GM18505 (cell line): ENCODE data around the gene RETREG3.
"Not testable (repeated sequence)": the region's sequence is repeated elsewhere in the genome, so short reads cannot be mapped to it uniquely, and the experiment has no call there.

ENCODE experiments used
- ATAC-seq: cut with Tn5 transposase; IDR thresholded peaks from one replicate; pipeline ENCODE4 v1.9.1; 2021; ENCODE audit not compliant: unreplicated experiment
- POLR2A ChIP-seq: IDR thresholded peaks from 4 replicates; pipeline ENCODE4 v1.6.1; 2011; ENCODE audit warnings: borderline replicate concordance; ENCODE audit not compliant: insufficient read depth, insufficient read length; ENCODE audit errors: extremely low read depth

The RETREG3 gene

DNA sequence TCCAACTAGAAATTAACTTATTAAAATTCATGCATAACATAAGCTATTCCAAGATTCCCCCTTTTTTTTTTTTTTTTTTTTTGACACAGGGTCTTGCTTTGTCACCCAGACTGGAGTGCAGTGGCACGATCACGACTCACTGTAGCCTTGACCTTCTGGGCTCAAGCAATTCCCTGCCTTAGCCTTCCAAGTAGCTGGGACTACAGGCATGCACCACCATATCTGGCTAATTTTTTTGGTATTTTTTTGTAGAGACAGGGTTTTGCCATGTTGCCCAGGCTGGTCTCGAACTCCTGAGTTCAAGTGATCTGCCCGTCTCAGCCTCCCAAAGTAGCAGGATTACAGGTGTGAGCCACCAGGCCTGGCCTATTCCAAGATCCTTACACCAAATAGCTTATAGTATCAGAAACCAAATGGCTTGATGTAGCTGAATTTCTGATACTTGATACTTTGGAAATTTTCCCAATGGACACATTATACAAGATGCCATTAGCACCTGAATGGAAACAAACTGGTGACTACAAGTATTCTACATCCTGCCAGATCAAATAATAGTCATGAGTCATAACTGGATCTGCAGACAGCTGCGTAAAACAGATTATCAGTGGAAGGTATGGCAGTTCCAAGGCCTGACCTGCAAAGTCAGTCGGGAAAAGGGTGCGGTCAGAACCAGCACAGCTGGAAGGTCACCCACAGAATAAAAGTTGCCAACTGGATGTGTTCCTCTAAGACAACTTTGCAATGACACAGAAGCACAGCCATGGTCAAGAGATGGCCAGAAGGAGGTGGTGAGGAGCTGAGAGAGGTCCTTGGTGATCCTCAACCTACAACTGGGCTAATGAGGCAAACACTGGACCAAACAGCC is 14.8 kb upstream of the RETREG3 start:
- no peak for TF ChIP-seq POLR2A
- ATAC-seq = no peak

DNA sequence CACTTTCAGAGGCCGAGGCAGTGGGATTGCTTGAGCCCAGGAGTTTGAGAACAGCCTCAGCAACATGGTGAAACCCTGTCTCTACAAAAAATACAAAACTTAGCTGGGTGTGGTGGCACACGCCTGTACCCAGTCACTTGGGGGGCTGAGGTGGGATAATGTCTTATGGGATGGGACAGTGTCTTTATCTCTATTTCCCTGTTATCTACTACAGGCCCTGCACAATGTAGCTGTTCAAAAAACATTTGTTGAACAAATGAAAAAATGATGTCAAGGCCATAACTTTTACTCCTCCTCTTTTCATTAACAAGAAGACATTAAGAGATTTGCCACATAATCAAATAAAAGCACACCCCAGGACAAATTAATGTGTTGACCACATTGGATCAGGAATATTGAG is 14.1 kb upstream of the RETREG3 start:
- ATAC-seq = no peak
- TF ChIP-seq POLR2A = no peak

DNA sequence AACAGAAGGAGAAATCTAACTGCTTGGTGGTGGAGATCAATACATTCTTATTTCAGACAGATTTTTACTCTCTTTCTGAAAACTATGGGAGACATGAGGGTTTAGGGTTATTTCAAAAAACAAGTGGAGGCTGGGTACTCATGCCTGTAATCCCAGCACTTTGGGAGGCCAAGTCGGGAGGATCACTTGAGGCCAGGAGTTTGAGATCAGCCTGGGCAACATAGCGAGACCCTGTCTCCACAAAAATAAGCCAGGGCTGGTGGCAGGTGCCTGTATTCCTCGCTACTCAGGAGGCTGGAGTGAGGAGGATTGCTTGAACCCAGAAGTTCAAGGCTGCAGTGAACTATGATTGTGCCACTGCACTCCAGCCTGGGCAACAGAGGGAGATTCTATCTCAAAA is 12.8 kb upstream of the RETREG3 start:
- not testable (repeated sequence) for ATAC-seq

DNA sequence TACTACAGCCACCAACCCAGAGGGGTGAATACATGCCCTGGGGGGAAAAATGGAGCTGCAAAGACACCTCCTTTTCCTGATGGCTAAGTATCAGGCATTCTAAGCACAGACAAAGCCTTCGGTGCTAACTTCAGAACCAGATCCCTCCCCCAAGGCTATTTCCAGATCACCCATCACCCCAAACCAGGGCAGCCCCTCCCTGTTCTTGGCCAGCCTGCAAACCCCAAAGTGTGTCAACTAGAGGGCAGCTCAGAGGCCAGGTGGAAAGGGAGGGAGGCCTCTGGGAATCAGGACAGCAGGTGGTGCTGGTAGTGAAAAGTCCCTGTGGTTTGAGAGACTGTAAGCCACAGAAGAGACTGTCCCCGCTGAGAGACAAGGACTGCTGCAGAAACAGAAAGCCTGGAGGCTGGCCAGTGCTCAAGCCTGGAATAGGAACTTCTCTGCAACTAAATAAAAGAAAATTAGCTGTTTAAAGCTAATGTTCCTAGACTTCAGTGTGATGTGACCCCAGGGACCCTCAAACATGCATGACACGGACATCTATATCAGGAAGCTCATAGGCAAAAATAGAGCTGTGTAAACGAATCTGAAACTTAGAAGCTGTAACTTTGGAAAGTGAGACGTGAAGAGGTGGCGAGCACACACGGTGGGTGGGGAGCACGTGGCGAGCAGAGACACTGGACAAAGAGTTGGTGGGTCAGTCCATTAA is 9.4 kb upstream of the RETREG3 start:
- ATAC-seq = no peak
- peak; percentile 20 for TF ChIP-seq POLR2A

DNA sequence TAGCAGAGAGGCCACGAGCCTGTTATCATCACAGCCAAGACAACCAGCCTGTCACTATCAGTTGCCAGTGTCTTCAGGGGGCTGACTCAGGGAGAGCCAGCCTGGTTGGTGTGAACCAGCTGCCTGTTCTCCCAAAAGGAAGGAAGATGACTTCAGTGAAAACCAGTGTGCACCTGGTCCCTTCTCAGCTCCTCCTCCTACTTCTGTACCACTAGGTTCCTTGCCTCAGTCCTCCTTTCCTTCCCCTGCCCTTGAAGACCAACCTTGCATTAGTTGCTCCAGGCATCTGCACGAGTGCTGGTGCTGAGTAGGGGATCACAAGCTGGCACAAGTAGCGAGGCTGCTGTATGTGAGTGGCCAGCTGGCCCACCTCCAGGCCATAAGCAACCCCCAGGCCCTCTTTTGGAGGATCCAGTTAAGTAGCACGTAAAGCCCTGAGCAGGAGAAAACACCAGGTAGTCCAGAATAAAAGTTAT is 8.8 kb upstream of the RETREG3 start:
- ATAC-seq = no peak
- TF ChIP-seq POLR2A = no peak

DNA sequence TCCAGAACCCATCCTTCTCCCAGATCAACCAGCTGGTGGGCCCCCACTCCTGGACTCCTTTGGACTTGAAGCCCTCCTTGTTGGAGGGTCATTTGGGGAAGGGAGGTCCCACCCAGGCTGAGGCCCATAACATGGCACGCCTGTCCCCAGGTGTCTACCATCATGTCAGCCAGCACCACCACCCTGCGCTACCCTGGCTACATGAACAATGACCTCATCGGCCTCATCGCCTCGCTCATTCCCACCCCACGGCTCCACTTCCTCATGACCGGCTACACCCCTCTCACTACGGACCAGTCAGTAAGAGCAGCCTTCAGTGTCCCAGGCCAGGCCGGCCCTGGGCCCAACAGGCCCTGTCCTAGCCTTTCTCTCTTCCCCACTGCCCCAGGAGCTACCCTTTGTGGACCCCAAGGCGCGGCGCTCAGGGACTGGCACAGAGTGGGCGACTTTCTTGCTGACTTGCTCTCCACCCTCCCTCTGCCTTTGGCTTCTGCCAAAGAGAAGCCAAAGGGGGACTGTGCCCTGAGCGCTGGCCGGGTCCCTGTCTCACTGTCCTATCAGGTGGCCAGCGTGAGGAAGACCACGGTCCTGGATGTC is 4.6 kb upstream of the RETREG3 start:
- no peak for ATAC-seq
- TF ChIP-seq POLR2A = no peak

DNA sequence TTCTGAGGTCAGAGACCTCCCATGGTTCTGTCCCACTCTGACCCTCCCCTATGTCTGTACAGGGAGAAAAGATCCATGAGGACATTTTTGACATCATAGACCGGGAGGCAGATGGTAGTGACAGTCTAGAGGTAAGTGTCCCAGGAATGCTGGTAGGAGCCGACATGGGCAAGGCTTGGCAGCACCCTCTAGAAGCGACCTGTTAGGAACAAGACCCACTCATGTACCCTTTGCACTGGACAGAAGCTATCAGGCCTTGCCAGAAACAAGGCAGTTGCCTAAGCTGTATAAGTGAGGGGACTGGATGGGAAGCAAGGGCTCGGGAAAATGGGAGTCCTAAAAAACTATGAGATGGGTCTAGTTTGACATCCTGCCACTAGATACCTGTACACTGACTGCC is 2.8 kb upstream of the RETREG3 start:
- TF ChIP-seq POLR2A = no peak
- no peak for ATAC-seq

DNA sequence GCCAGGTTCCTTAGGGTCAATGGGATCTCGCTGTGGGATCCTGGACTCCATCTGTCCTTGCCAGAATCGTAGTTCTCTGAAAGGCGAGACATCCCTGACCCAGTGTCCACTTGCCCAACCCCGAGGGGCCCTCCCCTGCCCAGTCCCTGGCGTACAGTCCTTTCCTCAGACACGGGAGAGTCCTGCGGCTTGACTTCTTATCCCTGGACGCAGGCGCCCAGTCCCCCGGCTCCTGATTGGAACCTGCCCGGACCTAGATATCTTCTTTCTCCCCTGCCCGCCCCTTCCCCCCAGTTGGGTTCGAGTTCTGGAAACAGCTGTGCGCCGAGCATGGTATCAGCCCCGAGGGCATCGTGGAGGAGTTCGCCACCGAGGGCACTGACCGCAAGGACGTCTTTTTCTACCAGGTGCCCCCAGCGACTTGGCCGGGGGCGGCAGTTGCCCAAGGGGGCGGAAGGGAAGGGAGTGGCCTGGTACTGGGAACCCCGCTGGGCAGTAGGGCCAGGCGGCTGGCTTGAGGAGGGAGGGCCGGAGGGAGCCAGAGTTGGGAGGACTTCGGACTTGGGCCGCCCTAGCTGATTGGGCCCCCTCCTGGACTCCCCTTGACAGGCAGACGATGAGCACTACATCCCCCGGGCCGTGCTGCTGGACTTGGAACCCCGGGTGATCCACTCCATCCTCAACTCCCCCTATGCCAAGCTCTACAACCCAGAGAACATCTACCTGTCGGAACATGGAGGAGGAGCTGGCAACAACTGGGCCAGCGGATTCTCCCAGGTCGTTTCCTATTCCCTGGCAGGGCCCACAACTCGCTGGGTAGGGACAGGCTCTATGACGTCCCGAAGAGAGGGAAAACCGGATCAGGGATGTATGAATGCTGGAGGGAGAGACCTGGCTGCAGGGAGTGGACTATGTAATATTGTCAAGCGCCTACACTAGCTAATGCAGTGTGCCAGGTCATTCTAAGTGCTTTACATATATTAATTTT is 934 bp upstream of the RETREG3 start:
- peak; percentile 7 for ATAC-seq

DNA sequence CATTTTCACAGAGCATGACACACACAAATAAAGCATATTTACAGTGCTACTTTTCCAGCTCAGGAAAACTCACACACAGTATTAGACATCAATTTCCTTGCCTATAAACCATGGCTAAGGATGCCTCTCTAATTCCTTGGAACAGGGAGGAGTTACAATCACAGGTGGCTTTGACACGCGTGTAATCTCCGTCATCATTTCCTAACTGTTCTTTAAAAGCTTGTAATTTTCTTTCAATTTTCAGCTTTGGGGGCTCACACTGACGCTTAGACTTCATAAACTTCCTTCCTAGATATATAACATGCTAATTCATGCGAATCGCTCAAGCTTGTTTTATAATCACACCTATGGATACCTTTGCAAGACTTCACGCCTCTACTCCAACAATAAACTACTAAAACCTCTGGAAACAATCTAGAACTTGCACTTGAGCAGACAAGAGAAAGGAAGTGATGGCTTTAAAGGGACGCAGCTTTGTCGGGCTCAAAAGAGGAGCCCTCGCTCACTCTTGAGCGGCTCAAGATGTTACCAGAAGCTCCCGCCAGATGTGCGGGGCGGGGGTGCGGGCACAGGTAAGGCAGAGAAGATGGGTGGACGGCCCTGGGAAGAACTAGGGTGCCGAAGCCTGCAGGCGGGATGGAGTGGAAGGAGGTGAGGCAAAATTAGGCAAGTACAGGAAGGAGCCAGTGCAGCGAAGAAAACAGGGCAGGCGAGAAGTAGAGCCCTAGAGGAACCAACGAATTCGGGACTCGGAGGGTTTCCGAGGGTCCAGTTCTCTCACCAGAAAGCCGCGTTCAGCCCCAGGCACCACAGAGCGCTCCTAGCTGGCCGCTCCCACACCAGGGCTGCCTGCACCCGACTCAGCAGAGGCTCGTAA is 631 bp downstream of the RETREG3 start:
- TF ChIP-seq POLR2A = no peak
- peak; percentile 34 for ATAC-seq

DNA sequence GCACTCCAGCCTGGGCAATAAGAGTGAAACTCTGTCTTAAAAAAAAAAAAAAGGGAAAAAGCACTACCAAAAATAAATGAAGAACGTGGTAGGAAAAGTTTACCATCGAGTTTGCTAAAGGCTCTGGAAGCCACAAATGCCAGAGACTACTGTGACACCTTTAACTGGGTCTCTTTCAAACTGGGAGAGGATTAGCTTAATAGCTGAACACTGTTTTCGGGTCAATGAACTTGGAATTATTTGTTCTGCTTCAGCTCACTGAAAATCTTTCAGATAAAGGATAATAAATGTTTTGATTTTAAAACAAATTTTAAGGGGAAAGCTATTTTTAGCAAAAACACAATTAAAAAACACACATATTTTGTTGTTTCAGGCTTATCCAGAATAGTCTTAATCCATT is 1.4 kb downstream of the RETREG3 start:
- no peak for ATAC-seq
- TF ChIP-seq POLR2A = no peak

DNA sequence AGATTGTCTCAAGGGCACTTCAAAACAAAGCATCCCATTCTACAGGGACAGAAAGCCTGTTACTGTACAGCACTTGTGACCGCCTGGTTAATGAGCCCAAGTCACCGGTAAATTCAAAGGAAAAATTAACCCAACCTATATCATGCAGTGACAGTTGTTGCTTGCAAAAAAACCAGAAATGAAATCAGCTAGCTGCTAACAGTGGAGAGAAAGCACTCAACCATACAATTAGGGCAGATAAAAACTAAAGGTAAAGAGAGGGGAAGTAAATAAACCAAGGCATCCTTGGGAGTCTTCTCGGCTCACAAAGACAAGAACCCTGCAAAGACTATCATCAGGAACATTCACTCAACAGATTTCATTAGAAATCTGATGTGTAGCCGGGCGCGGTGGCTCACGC is 5.9 kb downstream of the RETREG3 start:
- no peak for ATAC-seq
- no peak for TF ChIP-seq POLR2A

DNA sequence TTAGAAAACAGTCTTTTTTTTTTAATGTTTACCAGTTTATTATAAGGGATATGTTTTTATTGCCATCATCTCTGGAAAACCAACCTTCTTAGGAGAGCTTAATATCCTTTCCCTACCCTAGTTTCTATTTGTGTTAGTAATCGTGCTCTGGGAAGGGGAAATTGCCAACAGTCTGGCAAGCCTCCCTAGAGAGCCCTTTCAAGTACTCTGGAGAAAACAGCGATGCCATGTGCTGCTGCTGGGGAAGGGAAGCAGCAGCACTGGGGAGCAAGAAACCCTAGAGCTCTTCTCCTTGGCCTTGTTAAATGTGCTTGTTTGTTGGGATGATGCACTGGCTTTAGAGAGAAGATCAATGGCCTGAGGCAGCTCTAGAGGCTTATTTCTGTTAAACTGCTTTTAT is 10.3 kb downstream of the RETREG3 start:
- ATAC-seq = no peak

More for the DNA sequence above, 10.3 kb downstream of the RETREG3 start:
- no peak for TF ChIP-seq POLR2A
